Measurements from ENCODE around the gene SLC9A3. TPM values are rescaled to one million over a fixed set of nuclear protein-coding genes. Genes with fewer than 3 reads are reported as not detected.
"Not testable (repeated sequence)": the region's sequence is repeated elsewhere in the genome, so short reads cannot be mapped to it uniquely, and the experiment has no call there.

SLC9A3 gene
- total RNA-seq, 2 experiments from 2014 or later = 1.7 to 1.8 TPM

- Mint-ChIP-seq H3K27ac (no peak overlapping the region), H3K9me3 (no peaks in the 10 kb centered on the region), H3K4me3 (no peak overlapping the region), H3K4me1 (ENCODE audit: low read depth) (no peaks in the 10 kb centered on the region), H3K36me3 (no peaks in the 10 kb centered on the region), H3K27me3 (peaks cover 18% of the 10 kb centered on the region)
- intact Hi-C loops (cut with micrococcal nuclease) = no loop called here
- POLR2A ChIA-PET = no interaction called here
- no peak for DNase-seq
- CTCF ChIA-PET = no interaction called here
Observed at GRCh38 chr5:514673-515072, 9.6 kb downstream of the SLC9A3 start.

DNA sequence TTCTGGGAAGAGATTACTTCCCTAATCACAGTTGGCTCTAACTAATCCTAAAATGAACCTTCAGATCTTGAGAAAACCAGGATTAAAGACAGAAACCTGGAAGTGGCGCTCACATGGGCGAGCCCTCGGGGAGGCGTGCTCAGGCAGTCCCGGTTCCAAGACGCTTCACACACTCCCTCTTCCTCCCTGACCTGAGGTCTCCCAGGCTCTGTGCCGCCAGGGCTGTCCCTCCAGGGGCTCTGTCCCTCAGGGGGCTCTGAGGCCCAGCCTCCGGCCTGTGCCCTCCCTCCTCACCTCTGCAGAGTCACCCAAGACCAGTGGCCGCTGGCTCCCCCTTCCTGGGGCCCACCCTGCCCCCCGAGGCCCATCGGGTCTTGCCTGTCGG, 10.2 kb downstream of the SLC9A3 start:
- Mint-ChIP-seq H3K4me1 (ENCODE audit: low read depth) (no peaks in the 10 kb centered on the region), H3K27ac (no peak overlapping the region), H3K4me3 (no peak overlapping the region), H3K27me3 (peaks cover 18% of the 10 kb centered on the region), H3K9me3 (no peaks in the 10 kb centered on the region), H3K36me3 (no peaks in the 10 kb centered on the region)
- ChIA-PET POLR2A (no interaction called here), CTCF (no interaction called here)
- intact Hi-C loops (cut with micrococcal nuclease) = no loop called here
- no peak for DNase-seq

GRCh38 chr5:513216-514100, 10.8 kb downstream of the SLC9A3 start:
- ChIA-PET CTCF (no interaction called here), POLR2A (no interaction called here)

GRCh38 chr5:511476-511875, 12.8 kb downstream of the SLC9A3 start:
- peaks cover 5% of the 10 kb centered on the region for H3K27me3 Mint-ChIP-seq
- no peaks in the 10 kb centered on the region for H3K4me1 Mint-ChIP-seq (ENCODE audit: low read depth)
- intact Hi-C loops (cut with micrococcal nuclease) = no loop called here
- POLR2A ChIA-PET = no interaction called here
- no peaks in the 10 kb centered on the region for H3K9me3 Mint-ChIP-seq
- no peak overlapping the region for H3K27ac Mint-ChIP-seq
- H3K4me3 Mint-ChIP-seq = no peak overlapping the region
- no peak for DNase-seq
- CTCF ChIA-PET = no interaction called here
- no peaks in the 10 kb centered on the region for H3K36me3 Mint-ChIP-seq

More at GRCh38 chr5:513216-514100, 10.8 kb downstream of the SLC9A3 start:
- Mint-ChIP-seq H3K9me3 (no peaks in the 10 kb centered on the region), H3K27me3 (peaks cover 15% of the 10 kb centered on the region), H3K4me1 (ENCODE audit: low read depth) (no peaks in the 10 kb centered on the region), H3K4me3 (no peak overlapping the region), H3K36me3 (no peaks in the 10 kb centered on the region), H3K27ac (no peak overlapping the region)
- intact Hi-C loops (cut with micrococcal nuclease) = no loop called here
- no peak for DNase-seq

- no peaks in the 10 kb centered on the region for H3K9me3 Mint-ChIP-seq
- no peaks in the 10 kb centered on the region for H3K36me3 Mint-ChIP-seq
- H3K4me3 Mint-ChIP-seq = no peak overlapping the region
- intact Hi-C loops (cut with micrococcal nuclease) = no loop called here
- no peaks in the 10 kb centered on the region for H3K4me1 Mint-ChIP-seq (ENCODE audit: low read depth)
- POLR2A ChIA-PET = no interaction called here
- DNase-seq = no peak
- CTCF ChIA-PET = no interaction called here
- H3K27ac Mint-ChIP-seq = no peak overlapping the region
- H3K27me3 Mint-ChIP-seq = peaks cover 2% of the 10 kb centered on the region
Observed at GRCh38 chr5:510521-510920, 13.7 kb downstream of the SLC9A3 start.

- Mint-ChIP-seq H3K9me3 (no peaks in the 10 kb centered on the region), H3K4me3 (no peak overlapping the region), H3K4me1 (ENCODE audit: low read depth) (no peaks in the 10 kb centered on the region), H3K36me3 (no peaks in the 10 kb centered on the region), H3K27ac (no peak overlapping the region), H3K27me3 (no peaks in the 10 kb centered on the region)
- no peak for DNase-seq
- CTCF ChIA-PET = no interaction called here
- POLR2A ChIA-PET = no interaction called here
- intact Hi-C loops (cut with micrococcal nuclease) = no loop called here
Observed at GRCh38 chr5:509611-510185, 14.6 kb downstream of the SLC9A3 start.

DNA sequence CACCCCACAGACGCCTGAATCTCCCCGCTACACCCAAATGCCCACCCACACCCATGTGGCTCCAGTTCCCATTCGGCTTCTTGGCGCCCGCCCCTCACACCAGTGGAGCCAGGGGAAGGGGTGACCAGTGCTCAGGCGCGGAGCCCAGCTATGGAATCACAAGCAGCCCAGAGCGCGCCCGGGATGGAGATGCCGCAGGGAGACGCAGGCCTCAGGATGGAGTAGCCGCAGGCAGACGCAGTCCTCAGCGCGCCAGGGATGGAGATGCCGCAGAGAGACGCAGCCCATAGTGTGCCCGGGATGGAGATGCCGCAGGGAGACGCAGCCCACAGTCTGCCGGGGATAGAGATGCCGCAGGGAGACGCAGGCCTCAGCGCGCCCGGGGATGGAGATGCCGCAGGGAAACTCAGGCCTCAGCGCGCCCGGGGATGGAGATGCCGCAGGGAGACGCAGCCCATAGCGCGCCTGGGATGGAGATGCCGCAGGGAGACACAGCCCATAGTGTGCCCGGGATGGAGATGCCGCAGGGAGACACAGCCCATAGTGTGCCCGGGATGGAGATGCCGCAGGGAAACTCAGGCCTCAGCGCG, 16.2 kb downstream of the SLC9A3 start:
- H3K27ac Mint-ChIP-seq; H3K36me3 Mint-ChIP-seq; H3K9me3 Mint-ChIP-seq; H3K4me1 Mint-ChIP-seq (ENCODE audit: low read depth); DNase-seq; H3K4me3 Mint-ChIP-seq; CTCF ChIA-PET; H3K27me3 Mint-ChIP-seq; intact Hi-C loops (cut with micrococcal nuclease); POLR2A ChIA-PET: not testable (repeated sequence)

DNA sequence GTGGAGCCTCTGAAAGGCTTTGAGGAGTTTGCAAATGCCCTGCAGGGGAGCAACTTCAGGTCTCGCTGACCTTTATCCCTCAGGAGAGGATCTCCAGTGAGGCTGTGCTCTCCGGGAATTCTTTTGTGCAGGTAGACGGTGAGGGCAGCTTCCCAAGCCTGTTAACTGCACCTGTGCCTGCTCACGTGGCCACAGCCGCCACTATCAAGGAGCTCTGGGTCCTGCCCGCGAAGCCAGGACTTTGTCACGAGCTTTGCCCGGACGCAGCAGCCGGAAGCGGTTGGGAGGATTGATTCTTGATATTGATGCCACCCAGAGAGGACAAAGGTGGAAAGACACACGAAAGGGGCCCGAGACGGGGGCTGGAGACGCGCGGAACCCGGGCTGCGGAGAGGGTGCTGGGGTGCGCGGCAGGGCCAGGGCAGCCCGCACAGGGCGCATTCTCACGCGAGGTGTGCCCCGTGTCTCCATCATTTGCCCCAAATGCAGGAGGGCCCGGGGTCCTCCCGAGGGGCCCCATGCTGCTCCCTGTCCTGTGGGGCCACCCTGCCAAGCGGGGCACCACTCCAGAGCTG, 18.2 kb downstream of the SLC9A3 start:
- ChIA-PET POLR2A (no interaction called here), CTCF (no interaction called here)
- Mint-ChIP-seq H3K4me3 (no peak overlapping the region), H3K36me3 (no peaks in the 10 kb centered on the region), H3K4me1 (ENCODE audit: low read depth) (no peaks in the 10 kb centered on the region), H3K9me3 (no peaks in the 10 kb centered on the region), H3K27me3 (peaks cover 10% of the 10 kb centered on the region), H3K27ac (no peak overlapping the region)
- intact Hi-C loops (cut with micrococcal nuclease) = no loop called here
- DNase-seq = no peak

GRCh38 chr5:504326-505154, 19.7 kb downstream of the SLC9A3 start:
- intact Hi-C loops (cut with micrococcal nuclease) = no loop called here
- ChIA-PET CTCF (no interaction called here), POLR2A (no interaction called here)
- Mint-ChIP-seq H3K4me3 (no peak overlapping the region), H3K4me1 (ENCODE audit: low read depth) (no peaks in the 10 kb centered on the region), H3K27me3 (peaks cover 17% of the 10 kb centered on the region), H3K27ac (no peak overlapping the region), H3K36me3 (no peaks in the 10 kb centered on the region), H3K9me3 (no peaks in the 10 kb centered on the region)
- DNase-seq = no peak

DNA sequence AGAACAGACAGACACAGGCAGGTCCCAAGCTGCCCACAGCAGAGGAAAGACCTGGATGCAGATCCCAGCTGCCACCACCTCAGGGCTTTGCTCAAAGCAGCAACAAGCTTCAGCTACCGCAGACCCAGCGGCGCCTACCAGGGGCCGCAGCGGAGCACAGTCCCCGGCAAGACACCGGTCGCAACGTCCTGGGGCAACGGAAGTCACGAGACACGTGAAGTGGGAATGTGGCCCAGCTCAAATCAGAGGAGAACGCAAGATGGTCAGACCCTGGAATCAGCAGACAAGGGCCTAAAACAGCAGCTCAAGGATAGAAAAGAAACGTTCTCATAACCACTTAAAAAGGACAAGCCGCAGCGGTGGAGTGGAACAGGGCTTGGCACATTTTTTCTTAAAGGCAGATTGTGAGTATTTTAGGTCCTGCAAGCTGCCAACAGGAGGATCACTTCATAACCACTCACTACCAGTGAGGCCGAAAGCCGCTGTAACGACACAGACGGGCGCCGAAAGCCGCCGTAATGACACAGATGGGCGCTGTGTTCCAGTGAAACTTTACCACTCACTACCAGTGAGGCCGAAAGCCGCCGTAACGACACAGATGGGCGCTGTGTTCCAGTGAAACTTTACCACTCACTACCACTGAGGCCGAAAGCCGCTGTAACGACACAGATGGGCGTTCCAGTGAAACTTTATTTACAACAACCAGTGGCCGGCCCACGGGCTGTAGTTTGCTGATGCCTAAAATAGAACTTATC, 21.7 kb downstream of the SLC9A3 start:
- no peaks in the 10 kb centered on the region for H3K4me1 Mint-ChIP-seq (ENCODE audit: low read depth)
- peaks cover 22% of the 10 kb centered on the region for H3K27me3 Mint-ChIP-seq
- ChIA-PET POLR2A (no interaction called here), CTCF (no interaction called here)
- DNase-seq = no peak
- intact Hi-C loops (cut with micrococcal nuclease) = no loop called here
- H3K4me3 Mint-ChIP-seq = no peak overlapping the region
- no peak overlapping the region for H3K27ac Mint-ChIP-seq
- H3K9me3 Mint-ChIP-seq = no peaks in the 10 kb centered on the region
- no peaks in the 10 kb centered on the region for H3K36me3 Mint-ChIP-seq

DNA sequence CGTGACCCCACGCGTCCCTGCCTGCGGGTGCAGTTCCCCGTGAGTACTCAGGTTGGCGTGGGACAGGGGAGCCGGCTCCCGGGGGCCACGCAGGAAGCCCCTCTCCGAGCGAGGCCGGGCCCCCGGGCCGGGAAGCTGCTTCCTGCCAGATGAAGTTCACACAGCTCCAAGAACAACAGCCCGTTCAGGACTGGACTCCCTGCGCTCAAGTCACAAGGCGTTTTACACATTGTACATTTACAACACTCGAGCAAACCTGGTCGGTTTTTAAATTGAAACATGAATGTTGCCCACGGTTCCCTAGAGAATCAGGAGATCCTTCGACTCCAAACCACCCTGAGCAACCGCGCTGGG, 22.4 kb downstream of the SLC9A3 start:
- CTCF ChIA-PET = no interaction called here

More for the DNA sequence above, 22.4 kb downstream of the SLC9A3 start:
- POLR2A ChIA-PET = no interaction called here
- Mint-ChIP-seq H3K9me3 (no peaks in the 10 kb centered on the region), H3K27me3 (peaks cover 22% of the 10 kb centered on the region), H3K4me1 (ENCODE audit: low read depth) (no peaks in the 10 kb centered on the region), H3K36me3 (no peaks in the 10 kb centered on the region), H3K4me3 (no peak overlapping the region), H3K27ac (no peak overlapping the region)
- no peak for DNase-seq
- intact Hi-C loops (cut with micrococcal nuclease) = no loop called here
